ENCODE measurements around the gene CHD5. TPM values are rescaled to one million over a fixed set of nuclear protein-coding genes. Genes with fewer than 3 reads are reported as not detected.

Gene CHD5
- total RNA-seq, 1 experiment from 2014 or later, result 2.4 TPM

DNA sequence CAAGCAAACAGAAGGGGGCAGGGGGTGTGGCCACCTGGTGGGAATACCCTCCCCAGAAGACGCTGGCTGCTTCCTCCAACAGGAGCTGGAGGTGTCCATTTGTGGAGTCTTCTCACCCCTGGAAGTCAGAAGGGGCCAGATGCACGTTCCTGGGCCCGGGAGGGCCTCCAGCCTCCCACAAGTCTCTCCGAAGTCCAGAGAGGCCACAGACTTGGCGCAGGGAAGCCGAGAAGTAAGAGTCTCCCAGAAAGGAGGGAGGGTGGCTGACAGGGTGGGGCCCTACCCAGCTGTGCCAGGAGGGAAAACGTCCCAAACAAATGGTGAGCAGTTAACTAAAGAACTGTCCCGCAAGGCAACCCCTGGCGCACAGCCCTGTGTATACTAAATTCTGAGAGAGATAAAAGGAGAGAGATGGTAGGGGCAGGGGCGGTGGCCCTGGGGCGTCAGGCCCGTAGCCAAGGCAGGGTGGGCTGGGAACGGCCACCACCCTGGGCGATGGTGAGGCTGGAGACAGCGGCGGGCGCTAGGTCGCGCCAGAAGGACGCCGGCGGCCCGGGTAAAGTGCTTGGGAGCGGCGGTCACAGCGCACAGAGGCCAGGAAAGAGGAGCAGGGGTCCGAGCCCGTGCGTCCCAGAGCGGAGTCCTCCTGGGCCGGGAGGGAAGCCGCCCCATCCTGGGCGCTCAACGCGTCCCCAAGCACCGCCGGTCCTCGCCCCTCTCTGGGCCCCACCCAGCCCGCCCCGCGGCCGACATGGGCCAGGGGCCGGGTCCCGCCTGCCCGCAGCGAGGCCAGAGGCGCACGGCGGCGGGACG lies 1.2 kb downstream of the CHD5 start:
- H3K9me3 Mint-ChIP-seq, result no peaks in the 10 kb centered on the region
- H3K27me3 Mint-ChIP-seq (ENCODE audit: low read depth), result peaks cover 56% of the 10 kb centered on the region
- peak; percentile 18 for ATAC-seq
- ChIA-PET CTCF (interaction anchor here (0.6 to 6.2 kb wide), 4 partner anchors 27 to 145 kb away, joined by 3 to 47 read pairs (median 4); partner anchors contain the start of gene RNF207), POLR2A (interaction anchor here (1.0 kb wide), 1 partner anchor 13 kb away, joined by 3 read pairs; no protein-coding TSS in a partner anchor)
- no peak overlapping the region for H3K27ac Mint-ChIP-seq
- H3K36me3 Mint-ChIP-seq, result no peaks in the 10 kb centered on the region
- peak overlapping the region; percentile 69 for H3K4me3 Mint-ChIP-seq
- peaks cover 27% of the 10 kb centered on the region for H3K4me1 Mint-ChIP-seq
- peak; percentile 50 for DNase-seq (ENCODE audit: low spot score)
- TF ChIP-seq, protein P1, sequence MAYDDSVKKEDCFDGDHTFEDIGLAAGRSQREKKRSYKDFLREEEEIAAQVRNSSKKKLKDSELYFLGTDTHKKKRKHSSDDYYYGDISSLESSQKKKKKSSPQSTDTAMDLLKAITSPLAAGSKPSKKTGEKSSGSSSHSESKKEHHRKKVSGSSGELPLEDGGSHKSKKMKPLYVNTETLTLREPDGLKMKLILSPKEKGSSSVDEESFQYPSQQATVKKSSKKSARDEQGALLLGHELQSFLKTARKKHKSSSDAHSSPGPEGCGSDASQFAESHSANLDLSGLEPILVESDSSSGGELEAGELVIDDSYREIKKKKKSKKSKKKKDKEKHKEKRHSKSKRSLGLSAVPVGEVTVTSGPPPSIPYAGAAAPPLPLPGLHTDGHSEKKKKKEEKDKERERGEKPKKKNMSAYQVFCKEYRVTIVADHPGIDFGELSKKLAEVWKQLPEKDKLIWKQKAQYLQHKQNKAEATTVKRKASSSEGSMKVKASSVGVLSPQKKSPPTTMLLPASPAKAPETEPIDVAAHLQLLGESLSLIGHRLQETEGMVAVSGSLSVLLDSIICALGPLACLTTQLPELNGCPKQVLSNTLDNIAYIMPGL (CRISPR knock-in tag; IDR thresholded peaks at IDR 0.05), result no peak
- TF ChIP-seq CREM (CRISPR knock-in tag; IDR thresholded peaks at IDR 0.05), result 0 out of 2 replicates have a peak, but pooled peaks have one; percentile 15

DNA sequence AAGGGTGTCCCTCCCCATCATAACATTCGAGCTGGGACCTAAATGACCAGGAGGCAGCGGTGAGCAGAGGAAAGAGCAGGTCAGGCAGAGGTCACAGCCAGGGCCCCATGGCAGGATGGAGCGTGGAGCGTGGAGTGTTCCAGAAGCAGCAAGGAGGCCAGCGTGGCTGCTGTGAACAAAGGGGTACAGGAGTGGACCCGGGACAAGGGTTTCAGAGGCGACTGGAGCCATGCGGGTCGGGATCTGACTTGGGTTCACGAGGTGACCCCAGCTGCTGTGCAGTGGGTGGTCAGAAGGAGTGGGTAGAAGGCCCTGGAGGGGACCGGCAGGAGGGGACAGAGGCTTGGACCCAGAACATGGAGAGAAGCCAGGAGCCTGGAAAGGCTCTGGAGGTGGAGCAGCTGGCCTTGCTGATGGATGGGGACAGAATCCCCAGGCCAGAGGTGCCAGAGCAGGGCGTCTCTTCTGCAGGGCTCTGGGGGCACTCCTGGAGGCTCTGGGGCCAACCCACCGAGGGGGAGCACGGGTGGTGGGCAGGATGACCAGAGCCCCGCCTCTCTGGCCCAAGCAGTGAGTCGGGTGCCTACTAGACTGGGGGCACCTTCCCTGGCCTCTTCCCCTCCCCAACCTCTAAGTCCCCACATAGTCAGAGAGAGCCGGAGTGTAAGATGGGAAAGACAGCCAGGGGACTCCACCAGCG lies 2.3 kb downstream of the CHD5 start:
- no peak for ATAC-seq
- CTCF ChIA-PET, result interaction anchor here (1.0 to 6.2 kb wide), 3 partner anchors 8 to 69 kb away, joined by 3 to 47 read pairs (median 3); partner anchors contain the start of gene RNF207

DNA sequence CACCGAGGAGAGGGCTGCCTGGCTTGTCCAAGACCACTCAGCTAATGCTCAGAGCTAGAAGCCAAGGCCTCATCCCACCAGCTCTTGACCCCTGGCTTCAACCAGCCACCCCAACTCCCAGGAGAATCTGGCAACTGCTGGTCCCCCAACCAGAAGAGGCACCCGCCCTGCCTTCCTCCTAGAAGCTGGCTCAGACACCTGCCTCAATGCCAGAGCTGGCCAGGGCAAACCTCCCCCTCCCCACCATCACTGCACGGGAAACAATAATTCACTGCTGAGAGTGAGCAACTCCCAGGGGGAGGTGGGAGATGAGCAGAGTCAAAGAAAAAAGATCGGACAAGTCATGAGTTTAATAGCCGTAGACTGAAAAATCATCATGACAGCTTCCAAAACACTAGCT lies 3.3 kb downstream of the CHD5 start:
- ChIA-PET POLR2A (no interaction called here), CTCF (interaction anchor here (0.6 to 1.5 kb wide), 6 partner anchors 9 to 135 kb away, joined by 3 to 5 read pairs (median 4); no protein-coding TSS in a partner anchor)
- no peak for DNase-seq (ENCODE audit: low spot score)
- H3K4me1 Mint-ChIP-seq, result peaks cover 14% of the 10 kb centered on the region
- H3K4me3 Mint-ChIP-seq, result no peak overlapping the region
- ATAC-seq, result no peak
- H3K27ac Mint-ChIP-seq, result no peak overlapping the region
- H3K9me3 Mint-ChIP-seq, result no peaks in the 10 kb centered on the region
- H3K27me3 Mint-ChIP-seq (ENCODE audit: low read depth), result peaks cover 44% of the 10 kb centered on the region
- no peaks in the 10 kb centered on the region for H3K36me3 Mint-ChIP-seq
- no peak for TF ChIP-seq HMGA2 (CRISPR knock-in tag; IDR thresholded peaks at IDR 0.05)
- TF ChIP-seq ZNF219 (CRISPR knock-in tag; IDR thresholded peaks at IDR 0.05; ENCODE audit: borderline replicate concordance), result no peak
- TF ChIP-seq, protein P2, sequence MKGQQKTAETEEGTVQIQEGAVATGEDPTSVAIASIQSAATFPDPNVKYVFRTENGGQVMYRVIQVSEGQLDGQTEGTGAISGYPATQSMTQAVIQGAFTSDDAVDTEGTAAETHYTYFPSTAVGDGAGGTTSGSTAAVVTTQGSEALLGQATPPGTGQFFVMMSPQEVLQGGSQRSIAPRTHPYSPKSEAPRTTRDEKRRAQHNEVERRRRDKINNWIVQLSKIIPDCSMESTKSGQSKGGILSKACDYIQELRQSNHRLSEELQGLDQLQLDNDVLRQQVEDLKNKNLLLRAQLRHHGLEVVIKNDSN (CRISPR knock-in tag; IDR thresholded peaks at IDR 0.05), result no peak
- TF ChIP-seq ZNF121 (CRISPR knock-in tag; IDR thresholded peaks at IDR 0.05), result no peak
- TF ChIP-seq, protein P3, sequence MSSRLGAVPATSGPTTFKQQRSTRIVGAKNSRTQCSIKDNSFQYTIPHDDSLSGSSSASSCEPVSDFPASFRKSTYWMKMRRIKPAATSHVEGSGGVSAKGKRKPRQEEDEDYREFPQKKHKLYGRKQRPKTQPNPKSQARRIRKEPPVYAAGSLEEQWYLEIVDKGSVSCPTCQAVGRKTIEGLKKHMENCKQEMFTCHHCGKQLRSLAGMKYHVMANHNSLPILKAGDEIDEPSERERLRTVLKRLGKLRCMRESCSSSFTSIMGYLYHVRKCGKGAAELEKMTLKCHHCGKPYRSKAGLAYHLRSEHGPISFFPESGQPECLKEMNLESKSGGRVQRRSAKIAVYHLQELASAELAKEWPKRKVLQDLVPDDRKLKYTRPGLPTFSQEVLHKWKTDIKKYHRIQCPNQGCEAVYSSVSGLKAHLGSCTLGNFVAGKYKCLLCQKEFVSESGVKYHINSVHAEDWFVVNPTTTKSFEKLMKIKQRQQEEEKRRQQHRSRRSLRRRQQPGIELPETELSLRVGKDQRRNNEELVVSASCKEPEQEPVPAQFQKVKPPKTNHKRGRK (CRISPR knock-in tag; IDR thresholded peaks at IDR 0.05; ENCODE audit: borderline replicate concordance), result no peak
- TF ChIP-seq, protein P4, sequence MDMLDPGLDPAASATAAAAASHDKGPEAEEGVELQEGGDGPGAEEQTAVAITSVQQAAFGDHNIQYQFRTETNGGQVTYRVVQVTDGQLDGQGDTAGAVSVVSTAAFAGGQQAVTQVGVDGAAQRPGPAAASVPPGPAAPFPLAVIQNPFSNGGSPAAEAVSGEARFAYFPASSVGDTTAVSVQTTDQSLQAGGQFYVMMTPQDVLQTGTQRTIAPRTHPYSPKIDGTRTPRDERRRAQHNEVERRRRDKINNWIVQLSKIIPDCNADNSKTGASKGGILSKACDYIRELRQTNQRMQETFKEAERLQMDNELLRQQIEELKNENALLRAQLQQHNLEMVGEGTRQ (CRISPR knock-in tag; IDR thresholded peaks at IDR 0.05), result no peak
- no peak for TF ChIP-seq RORB (CRISPR knock-in tag; IDR thresholded peaks at IDR 0.05)
- TF ChIP-seq FOXK1 (CRISPR knock-in tag; IDR thresholded peaks at IDR 0.05), result no peak
- no peak for TF ChIP-seq GRHL2 (CRISPR knock-in tag; IDR thresholded peaks at IDR 0.05; ENCODE audit: insufficient replicate concordance, severe bottlenecking)
- no peak for TF ChIP-seq GABPB1 (CRISPR knock-in tag; IDR thresholded peaks at IDR 0.05)
- no peak for TF ChIP-seq SMAD4 (CRISPR knock-in tag; IDR thresholded peaks at IDR 0.05)
- TF ChIP-seq ZNF396 (CRISPR knock-in tag; IDR thresholded peaks at IDR 0.05; ENCODE audit: borderline replicate concordance), result no peak
- TF ChIP-seq, protein P5, sequence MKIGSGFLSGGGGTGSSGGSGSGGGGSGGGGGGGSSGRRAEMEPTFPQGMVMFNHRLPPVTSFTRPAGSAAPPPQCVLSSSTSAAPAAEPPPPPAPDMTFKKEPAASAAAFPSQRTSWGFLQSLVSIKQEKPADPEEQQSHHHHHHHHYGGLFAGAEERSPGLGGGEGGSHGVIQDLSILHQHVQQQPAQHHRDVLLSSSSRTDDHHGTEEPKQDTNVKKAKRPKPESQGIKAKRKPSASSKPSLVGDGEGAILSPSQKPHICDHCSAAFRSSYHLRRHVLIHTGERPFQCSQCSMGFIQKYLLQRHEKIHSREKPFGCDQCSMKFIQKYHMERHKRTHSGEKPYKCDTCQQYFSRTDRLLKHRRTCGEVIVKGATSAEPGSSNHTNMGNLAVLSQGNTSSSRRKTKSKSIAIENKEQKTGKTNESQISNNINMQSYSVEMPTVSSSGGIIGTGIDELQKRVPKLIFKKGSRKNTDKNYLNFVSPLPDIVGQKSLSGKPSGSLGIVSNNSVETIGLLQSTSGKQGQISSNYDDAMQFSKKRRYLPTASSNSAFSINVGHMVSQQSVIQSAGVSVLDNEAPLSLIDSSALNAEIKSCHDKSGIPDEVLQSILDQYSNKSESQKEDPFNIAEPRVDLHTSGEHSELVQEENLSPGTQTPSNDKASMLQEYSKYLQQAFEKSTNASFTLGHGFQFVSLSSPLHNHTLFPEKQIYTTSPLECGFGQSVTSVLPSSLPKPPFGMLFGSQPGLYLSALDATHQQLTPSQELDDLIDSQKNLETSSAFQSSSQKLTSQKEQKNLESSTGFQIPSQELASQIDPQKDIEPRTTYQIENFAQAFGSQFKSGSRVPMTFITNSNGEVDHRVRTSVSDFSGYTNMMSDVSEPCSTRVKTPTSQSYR (CRISPR knock-in tag; IDR thresholded peaks at IDR 0.05), result no peak
- TF ChIP-seq, protein P1 (CRISPR knock-in tag; IDR thresholded peaks at IDR 0.05), result no peak
- TF ChIP-seq KAT7 (CRISPR knock-in tag; IDR thresholded peaks at IDR 0.05; ENCODE audit: borderline replicate concordance), result no peak
- TF ChIP-seq NR3C1 (CRISPR knock-in tag; conservative IDR thresholded peaks at IDR 0.05; ENCODE audit: low read depth), result no peak
- TF ChIP-seq NR2C2 (CRISPR knock-in tag; IDR thresholded peaks at IDR 0.05), result no peak

More for the DNA sequence above, 2.3 kb downstream of the CHD5 start:
- H3K27me3 Mint-ChIP-seq (ENCODE audit: low read depth), result peaks cover 50% of the 10 kb centered on the region
- H3K4me3 Mint-ChIP-seq, result peak overlapping the region; percentile 36
- H3K27ac Mint-ChIP-seq, result no peak overlapping the region
- no peaks in the 10 kb centered on the region for H3K9me3 Mint-ChIP-seq
- H3K36me3 Mint-ChIP-seq, result no peaks in the 10 kb centered on the region
- POLR2A ChIA-PET, result no interaction called here
- TF ChIP-seq ZNF121 (CRISPR knock-in tag; IDR thresholded peaks at IDR 0.05) (no peak), JAZF1 (CRISPR knock-in tag; IDR thresholded peaks at IDR 0.05) (no peak), TEAD1 (CRISPR knock-in tag; IDR thresholded peaks at IDR 0.05) (no peak), HMGA2 (CRISPR knock-in tag; IDR thresholded peaks at IDR 0.05) (no peak)
- H3K4me1 Mint-ChIP-seq, result peaks cover 16% of the 10 kb centered on the region
- DNase-seq (ENCODE audit: low spot score), result no peak
